GM21447 (cell line): ENCODE measurements around the gene FLT3LG.

Experiments
- ATAC-seq: cut with Tn5 transposase; IDR thresholded peaks from one replicate; pipeline ENCODE4 v1.9.1; 2021; ENCODE audit not compliant: unreplicated experiment

FLT3LG gene

DNA sequence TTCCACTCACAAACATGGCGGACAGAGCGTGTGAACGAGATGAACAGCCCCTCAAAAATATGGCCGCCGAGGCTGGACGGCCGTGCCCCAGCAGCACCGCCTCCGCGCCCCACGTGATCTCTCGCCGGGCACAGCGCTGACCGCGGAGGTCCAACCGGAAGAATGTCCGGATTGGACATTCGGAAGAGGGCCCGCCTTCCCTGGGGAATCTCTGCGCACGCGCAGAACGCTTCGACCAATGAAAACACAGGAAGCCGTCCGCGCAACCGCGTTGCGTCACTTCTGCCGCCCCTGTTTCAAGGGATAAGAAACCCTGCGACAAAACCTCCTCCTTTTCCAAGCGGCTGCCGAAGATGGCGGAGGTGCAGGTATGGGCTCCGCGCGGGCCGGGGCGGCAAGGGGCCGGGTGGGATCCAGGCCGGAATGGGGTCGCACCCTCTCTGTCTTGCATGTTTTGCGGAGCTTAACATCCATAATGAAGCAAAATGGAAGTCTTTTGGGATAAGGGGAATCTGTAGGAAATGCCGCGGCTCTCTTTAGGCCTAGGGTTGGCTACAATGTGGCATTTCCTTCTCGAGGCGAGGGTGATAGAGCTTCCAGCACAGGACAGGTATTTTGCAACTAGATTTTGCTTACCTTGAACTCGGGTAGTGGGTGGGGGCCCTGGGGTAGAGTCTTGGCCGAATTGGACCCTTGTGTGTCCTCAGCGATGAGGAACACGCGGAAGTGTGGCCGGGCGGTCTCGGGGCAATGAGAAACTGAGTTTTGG is 13.4 kb downstream of the FLT3LG start, which contains the start of gene RPL13A:
TSS of gene RPL13A (plus strand) at position 332 of the 769 bp plus-strand sequence. CDS start at position 354, 22 bp downstream.
- peak; percentile 88 for ATAC-seq

DNA sequence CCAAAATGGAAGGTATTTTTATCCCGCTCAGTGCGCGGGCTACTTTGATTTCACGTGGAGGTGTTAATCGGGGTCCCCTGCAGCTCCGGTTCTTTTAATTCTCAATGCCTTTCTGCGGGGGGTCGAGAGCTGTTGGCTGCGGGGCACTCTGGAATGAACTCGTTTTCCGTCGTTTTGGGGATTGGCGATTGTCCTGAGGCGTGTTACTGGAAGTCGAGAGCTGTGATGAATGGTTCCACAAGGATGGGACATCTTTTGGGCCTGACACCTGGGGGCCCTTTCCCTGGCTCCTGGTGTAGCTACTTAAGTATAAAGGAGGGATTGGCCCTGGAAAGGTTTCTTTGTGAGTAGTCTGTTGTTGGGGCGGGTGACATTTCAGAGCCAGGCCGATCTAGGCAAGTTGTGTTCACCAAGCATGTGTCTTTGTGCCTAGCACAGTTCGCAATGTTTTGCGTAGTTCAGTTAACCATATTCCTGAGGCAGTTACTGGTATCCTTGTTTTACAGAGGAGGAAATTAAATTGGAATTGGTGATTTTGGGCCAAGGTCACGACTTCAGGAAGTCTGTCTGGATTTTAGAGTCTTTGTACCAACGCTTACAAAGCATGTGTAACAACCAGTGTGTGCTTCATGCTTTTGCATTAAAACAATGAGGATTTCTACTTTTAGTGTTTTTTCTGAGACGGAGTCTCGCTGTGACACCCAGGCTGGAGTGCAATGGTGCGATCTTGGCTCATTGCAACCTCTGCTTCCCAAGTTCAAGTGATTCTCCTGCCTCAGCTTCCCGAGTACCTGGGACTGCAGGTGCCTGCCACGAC is 14.2 kb downstream of the FLT3LG start:
- no peak for ATAC-seq

GRCh38 chr19:49488863-49489537 is 15.0 kb downstream of the FLT3LG start:
- no peak for ATAC-seq

DNA sequence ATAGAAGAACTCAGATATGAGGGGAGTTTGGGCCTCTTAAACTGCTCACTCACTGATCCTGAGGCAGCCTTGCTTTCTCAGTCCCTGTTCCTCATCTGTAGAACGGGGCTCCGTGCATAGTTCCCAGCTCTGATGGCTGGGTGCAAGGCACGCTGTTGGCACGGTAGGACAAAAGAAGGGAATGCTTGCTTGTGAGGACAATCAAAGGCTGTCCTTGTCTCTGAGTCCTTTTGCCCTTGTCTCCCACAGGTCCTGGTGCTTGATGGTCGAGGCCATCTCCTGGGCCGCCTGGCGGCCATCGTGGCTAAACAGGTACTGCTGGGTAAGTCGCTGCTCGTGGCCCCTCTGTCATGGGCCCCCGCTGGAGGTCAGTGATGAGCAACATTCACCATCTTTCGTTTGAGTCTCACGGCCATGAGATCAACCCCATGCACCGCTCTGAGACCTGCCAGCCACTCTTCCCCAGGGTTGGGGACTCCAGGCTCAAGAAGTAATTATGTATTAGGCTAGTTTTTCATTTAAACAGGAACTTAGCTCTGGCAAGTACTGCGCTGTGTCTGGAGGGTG is 15.7 kb downstream of the FLT3LG start:
- ATAC-seq, result no peak

DNA sequence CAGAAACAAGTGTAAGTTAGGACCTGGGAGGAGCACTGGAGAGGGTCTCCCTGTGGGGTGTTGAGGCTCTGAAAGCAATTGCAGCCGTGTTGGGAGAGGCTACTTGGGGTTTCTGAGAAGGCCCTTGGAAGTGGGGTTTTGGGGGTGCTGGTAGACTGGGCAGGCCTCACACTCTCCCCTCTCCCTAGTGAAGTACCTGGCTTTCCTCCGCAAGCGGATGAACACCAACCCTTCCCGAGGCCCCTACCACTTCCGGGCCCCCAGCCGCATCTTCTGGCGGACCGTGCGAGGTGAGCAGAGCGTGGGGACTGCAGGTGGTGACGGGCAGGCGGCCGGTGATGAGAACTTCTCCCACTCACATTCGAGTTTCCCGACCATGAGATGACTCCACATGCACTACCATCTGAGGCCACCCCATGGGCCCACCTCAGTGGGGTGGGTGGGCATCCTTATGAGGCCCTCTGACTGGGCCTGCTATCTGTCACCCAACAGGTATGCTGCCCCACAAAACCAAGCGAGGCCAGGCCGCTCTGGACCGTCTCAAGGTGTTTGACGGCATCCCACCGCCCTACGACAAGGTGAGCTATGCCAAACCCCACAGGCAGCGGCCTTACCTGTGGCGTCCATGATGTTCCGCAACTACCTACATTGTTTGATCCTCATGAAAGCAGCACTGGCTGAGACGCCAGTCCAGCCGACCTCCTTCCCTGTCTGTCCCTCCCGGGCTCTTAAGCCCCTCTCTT is 16.4 kb downstream of the FLT3LG start:
- no peak for ATAC-seq

DNA sequence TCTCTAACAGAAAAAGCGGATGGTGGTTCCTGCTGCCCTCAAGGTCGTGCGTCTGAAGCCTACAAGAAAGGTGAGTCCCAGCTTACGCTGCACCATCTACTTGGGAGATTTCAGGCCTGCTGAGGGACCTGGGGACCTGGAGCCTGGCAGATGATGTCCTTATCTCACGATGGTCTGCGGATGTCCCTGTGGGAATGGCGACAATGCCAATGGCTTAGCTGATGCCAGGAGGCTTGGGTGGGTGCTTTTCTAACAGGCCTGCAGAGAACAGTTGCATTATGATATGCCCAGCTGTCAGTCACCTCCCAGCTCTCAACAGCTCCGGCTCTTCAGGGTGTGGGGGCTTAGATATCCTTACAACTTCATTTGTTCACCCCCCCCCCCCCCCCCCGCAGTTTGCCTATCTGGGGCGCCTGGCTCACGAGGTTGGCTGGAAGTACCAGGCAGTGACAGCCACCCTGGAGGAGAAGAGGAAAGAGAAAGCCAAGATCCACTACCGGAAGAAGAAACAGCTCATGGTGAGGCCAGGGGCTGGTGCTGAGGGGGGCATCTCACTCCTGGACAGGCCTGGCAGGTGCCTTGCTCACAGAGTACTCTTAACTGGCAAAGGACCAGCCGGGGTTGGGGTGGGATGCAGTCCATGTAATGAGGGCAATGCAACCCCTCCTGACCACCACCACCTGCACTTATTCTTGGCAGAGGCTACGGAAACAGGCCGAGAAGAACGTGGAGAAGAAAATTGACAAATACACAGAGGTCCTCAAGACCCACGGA is 17.2 kb downstream of the FLT3LG start:
- no peak for ATAC-seq

DNA sequence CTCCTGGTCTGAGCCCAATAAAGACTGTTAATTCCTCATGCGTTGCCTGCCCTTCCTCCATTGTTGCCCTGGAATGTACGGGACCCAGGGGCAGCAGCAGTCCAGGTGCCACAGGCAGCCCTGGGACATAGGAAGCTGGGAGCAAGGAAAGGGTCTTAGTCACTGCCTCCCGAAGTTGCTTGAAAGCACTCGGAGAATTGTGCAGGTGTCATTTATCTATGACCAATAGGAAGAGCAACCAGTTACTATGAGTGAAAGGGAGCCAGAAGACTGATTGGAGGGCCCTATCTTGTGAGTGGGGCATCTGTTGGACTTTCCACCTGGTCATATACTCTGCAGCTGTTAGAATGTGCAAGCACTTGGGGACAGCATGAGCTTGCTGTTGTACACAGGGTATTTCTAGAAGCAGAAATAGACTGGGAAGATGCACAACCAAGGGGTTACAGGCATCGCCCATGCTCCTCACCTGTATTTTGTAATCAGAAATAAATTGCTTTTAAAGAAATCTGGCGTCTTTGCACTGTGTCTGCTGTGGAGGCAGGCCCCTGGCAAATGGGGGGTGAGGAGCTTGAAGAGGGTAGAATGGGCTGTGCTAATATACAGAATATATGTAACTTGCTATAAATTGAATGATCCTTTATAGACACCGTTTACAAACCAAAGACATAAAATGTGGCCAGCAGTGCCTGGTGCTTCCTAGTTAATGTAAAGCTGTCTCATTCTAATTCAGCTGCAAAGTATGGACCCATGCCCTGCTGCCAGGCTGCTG is 18.0 kb downstream of the FLT3LG start:
- ATAC-seq, result no peak

GRCh38 chr19:49492573-49493405 is 18.8 kb downstream of the FLT3LG start:
- ATAC-seq, result no peak

DNA sequence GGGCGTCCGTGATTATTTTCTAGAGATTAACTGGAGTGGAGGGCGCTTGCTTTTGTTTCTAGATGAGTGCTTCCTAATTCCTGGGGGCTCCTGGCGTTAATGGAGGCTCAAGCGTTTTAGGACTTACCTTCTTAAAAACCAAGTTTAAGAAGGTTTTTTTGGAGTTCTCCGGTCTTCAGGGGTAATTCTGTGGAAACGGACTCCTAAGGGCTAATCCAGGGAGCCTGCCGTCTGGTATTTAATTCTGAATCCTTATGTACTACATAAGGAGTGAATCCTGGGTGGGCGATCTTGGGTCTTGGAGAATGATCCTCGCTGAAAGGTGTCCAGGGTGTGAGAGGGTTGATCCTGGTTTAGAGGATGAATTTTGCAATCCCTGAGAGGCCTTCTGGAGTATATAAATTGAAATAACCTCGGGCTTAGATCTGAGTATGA is 22.6 kb downstream of the FLT3LG start:
- no peak for ATAC-seq

- ATAC-seq, result no peak
These were observed 23.2 kb downstream of the FLT3LG start for GRCh38 chr19:49497047-49497788.

DNA sequence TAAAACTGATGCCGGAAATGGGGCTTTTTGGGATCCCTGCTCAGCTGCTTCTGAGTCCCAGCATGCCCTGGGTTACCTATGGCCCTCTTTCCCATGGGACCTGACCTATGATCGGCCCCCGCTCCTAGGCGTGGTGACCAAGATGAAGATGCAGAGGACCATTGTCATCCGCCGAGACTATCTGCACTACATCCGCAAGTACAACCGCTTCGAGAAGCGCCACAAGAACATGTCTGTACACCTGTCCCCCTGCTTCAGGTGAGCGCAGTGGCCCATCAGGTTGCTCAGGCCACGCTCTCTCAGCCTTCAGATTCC is 23.7 kb downstream of the FLT3LG start:
- ATAC-seq, result no peak

DNA sequence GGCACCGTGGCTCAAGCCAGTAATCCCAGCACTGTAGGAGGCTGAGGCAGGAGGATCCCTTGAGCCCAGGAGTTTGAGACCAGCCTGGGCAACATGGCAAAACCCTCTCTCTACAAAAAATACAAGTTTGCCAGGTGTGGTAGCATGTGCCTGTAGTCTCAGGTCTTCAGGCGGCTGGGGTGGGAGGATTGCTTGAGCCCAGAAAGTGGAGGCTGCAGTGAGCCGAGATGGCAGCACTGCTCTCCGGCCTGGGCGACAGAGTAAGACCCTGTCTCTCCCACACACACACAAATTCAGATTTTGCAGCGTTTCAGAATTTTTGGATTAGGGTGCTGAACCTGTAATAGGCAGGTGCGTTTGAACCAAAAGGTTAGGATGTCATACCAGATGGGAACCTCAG is 24.5 kb downstream of the FLT3LG start:
- no peak for ATAC-seq

GRCh38 chr19:49499030-49499670 is 25.1 kb downstream of the FLT3LG start:
- no peak for ATAC-seq

- no peak for ATAC-seq
These were observed 29.0 kb downstream of the FLT3LG start for GRCh38 chr19:49502866-49503581.

DNA sequence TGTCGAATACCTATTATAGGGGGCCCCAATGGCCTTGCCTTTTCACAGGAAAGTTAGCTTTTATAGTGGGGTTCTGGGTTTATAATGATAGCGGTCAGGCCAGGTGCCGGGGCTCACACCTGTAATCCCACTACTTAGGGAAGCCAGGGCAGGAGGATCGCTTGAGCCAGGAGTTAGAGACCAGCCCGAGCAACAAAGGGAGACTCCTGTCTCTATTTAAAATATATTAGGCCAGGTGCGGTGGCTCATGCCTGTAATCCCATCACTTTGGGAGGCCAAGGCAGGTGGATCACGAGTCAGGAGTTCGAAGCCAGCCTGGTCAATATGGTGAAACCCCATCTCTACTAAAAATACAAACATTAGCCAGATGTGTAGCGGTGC is 29.6 kb downstream of the FLT3LG start:
- ATAC-seq, result no peak

DNA sequence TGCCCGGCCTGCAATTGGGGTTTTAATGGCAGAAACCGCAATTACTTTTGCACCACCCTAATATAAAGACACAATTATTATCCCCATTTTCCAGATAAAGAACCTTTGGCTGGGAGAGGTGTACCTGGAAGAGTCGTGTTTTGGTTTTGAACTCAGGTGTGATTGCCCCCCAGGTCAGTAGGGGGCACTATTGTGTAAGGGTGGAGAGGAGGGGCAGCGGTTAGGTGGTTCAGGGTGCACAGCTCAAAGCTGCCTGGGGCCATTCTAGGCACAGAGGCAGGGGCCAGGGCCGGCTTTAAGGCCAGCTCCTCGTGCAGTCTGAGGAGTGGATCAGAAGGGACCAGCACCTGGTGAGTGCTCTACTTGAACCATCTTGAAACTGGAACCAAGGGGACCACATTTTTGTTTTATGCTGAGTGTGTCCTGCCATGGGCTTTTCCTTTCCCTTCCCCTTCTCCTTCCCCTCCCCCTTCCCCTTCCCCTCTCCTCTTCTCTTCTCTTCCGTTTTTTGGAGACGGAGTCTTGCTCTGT is 32.6 kb downstream of the FLT3LG start:
- ATAC-seq, result no peak
